HEK293 (cell line): Measurements from ENCODE around the gene BLOC1S5.

ENCODE experiments used
- CTCF ChIA-PET: fragments of 350-600 bp; formaldehyde crosslinking; extraction: SDS; loops from one replicate; lab custom pipeline; 2021; ENCODE audit warnings: antibody characterized with exemption; lab: Yijun Ruan, JAX
- POLR2A ChIA-PET: fragments of 300-600 bp; formaldehyde crosslinking; extraction: SDS; loops from one replicate; lab custom pipeline; 2020; ENCODE audit warnings: antibody characterized with exemption, inconsistent platforms; lab: Yijun Ruan, JAX
- H3K27ac ChIP-seq: fragments of 200-500 bp; sonication (Bioruptor generic); 2 replicates; pipeline ENCODE4 v1.5.1; 2014; ENCODE audit warnings: low read depth, low read length, control low read depth, inconsistent platforms; ENCODE audit errors: extremely low read depth
- H3K36me3 ChIP-seq, 2 experiments: fragments of 200-500 bp in 1 of 2; sonication (Bioruptor generic) in 1 of 2; 1 replicate in 1 of 2; 2 replicates in 1 of 2; pipeline ENCODE4 v1.5.1; 2014 to 2017; ENCODE audit warnings: inconsistent platforms in 2 of 2, low read length in 2 of 2; ENCODE audit not compliant: control insufficient read depth in 2 of 2, insufficient read depth in 1 of 2
- H3K4me1 ChIP-seq: fragments of 200-500 bp; sonication (Bioruptor generic); 2 replicates; pipeline ENCODE4 v1.5.1; 2014; ENCODE audit warnings: mild to moderate bottlenecking, low read length, inconsistent platforms; ENCODE audit not compliant: control insufficient read depth, insufficient read depth
- H3K4me3 ChIP-seq: 2 replicates; pipeline ENCODE4 v1.5.1; 2011; ENCODE audit warnings: low read depth, mild to moderate bottlenecking, control low read depth, low read length, moderate library complexity
- H3K9me3 ChIP-seq: fragments of 200-500 bp; sonication (Bioruptor generic); 2 replicates; pipeline ENCODE4 v1.5.1; 2014; ENCODE audit warnings: low read depth, low read length, inconsistent platforms; ENCODE audit not compliant: control insufficient read depth, insufficient read depth
- BCL11B ChIP-seq: fragments of 450-650 bp; formaldehyde crosslinking; IDR thresholded peaks from 2 replicates; pipeline ENCODE4 v1.5.1; 2016; ENCODE audit warnings: low read depth, missing biosample characterization, missing genetic modification characterization
- FEZF1 ChIP-seq: fragments of 450-650 bp; formaldehyde crosslinking; IDR thresholded peaks from 2 replicates; pipeline ENCODE4 v1.5.1; 2016; ENCODE audit warnings: missing biosample characterization, missing genetic modification characterization
- GLI2 ChIP-seq: fragments of 450-650 bp; formaldehyde crosslinking; IDR thresholded peaks from 2 replicates; pipeline ENCODE4; 2017; ENCODE audit warnings: missing biosample characterization, missing genetic modification characterization, low read depth, borderline replicate concordance
- GLI4 ChIP-seq: fragments of 450-650 bp; formaldehyde crosslinking; IDR thresholded peaks from 2 replicates; pipeline ENCODE4 v1.5.1; 2016; ENCODE audit warnings: missing biosample characterization, missing genetic modification characterization
- IKZF3 ChIP-seq: fragments of 450-650 bp; IDR thresholded peaks from 2 replicates; pipeline ENCODE4 v1.5.0; 2018; ENCODE audit warnings: missing biosample characterization, mild to moderate bottlenecking, missing genetic modification characterization, moderate library complexity
- KLF16 ChIP-seq: fragments of 450-650 bp; formaldehyde crosslinking; IDR thresholded peaks from 2 replicates; pipeline ENCODE4 v1.5.1; 2017; ENCODE audit warnings: missing biosample characterization, missing genetic modification characterization
- KLF8 ChIP-seq: fragments of 450-650 bp; formaldehyde crosslinking; IDR thresholded peaks from 2 replicates; pipeline ENCODE4 v1.5.1; 2016; ENCODE audit warnings: missing biosample characterization, missing genetic modification characterization
- REPIN1 ChIP-seq: fragments of 450-650 bp; formaldehyde crosslinking; IDR thresholded peaks from 2 replicates; pipeline ENCODE4 v1.5.1; 2017; ENCODE audit warnings: missing biosample characterization, missing genetic modification characterization, low read depth
- YY2 ChIP-seq: fragments of 450-650 bp; formaldehyde crosslinking; IDR thresholded peaks from 2 replicates; pipeline ENCODE4 v1.5.1; 2016; ENCODE audit warnings: missing biosample characterization, missing genetic modification characterization
- ZIC2 ChIP-seq: fragments of 450-650 bp; formaldehyde crosslinking; IDR thresholded peaks from 2 replicates; pipeline ENCODE4 v1.5.1; 2016; ENCODE audit warnings: missing biosample characterization, missing genetic modification characterization
- ZNF114 ChIP-seq: fragments of 450-650 bp; formaldehyde crosslinking; IDR thresholded peaks from 2 replicates; pipeline ENCODE4 v1.5.0; 2017; ENCODE audit warnings: missing biosample characterization, missing genetic modification characterization
- ZNF138 ChIP-seq: fragments of 450-650 bp; formaldehyde crosslinking; IDR thresholded peaks from 2 replicates; pipeline ENCODE4 v1.5.1; 2016; ENCODE audit warnings: missing biosample characterization, missing genetic modification characterization, borderline replicate concordance
- ZNF223 ChIP-seq: fragments of 450-650 bp; formaldehyde crosslinking; IDR thresholded peaks from 2 replicates; pipeline ENCODE4 v1.5.1; 2016; ENCODE audit warnings: missing biosample characterization, missing genetic modification characterization
- ZNF239 ChIP-seq: fragments of 450-650 bp; formaldehyde crosslinking; IDR thresholded peaks from 2 replicates; pipeline ENCODE4 v1.5.1; 2016; ENCODE audit warnings: missing biosample characterization, missing genetic modification characterization
- ZNF274 ChIP-seq, 2 experiments: fragments of 200-500 bp in 1 of 2; fragments of 450-650 bp in 1 of 2; sonication (Bioruptor generic) in 1 of 2; formaldehyde crosslinking in 1 of 2; IDR thresholded peaks; 2 replicates each; pipeline versions ENCODE4 v1.5.1 to v1.6.1; 2014 to 2016; ENCODE audit warnings: borderline replicate concordance in 1 of 2, inconsistent platforms in 1 of 2, low read length in 1 of 2, missing biosample characterization in 1 of 2, missing genetic modification characterization in 1 of 2
- ZNF302 ChIP-seq: fragments of 450-650 bp; formaldehyde crosslinking; IDR thresholded peaks from 2 replicates; pipeline ENCODE4 v1.5.1; 2016; ENCODE audit warnings: missing biosample characterization, missing genetic modification characterization, low read depth
- ZNF335 ChIP-seq: fragments of 450-650 bp; formaldehyde crosslinking; conservative IDR thresholded peaks from 2 replicates; pipeline ENCODE4 v1.5.1; 2016; ENCODE audit warnings: missing biosample characterization, missing genetic modification characterization
- ZNF416 ChIP-seq: fragments of 450-650 bp; formaldehyde crosslinking; IDR thresholded peaks from 2 replicates; pipeline ENCODE4 v1.5.1; 2016; ENCODE audit warnings: missing biosample characterization, missing genetic modification characterization
- ZNF544 ChIP-seq: fragments of 450-650 bp; formaldehyde crosslinking; IDR thresholded peaks from 2 replicates; pipeline ENCODE4 v1.5.0; 2017; ENCODE audit warnings: missing biosample characterization, missing genetic modification characterization
- ZNF654 ChIP-seq: fragments of 450-650 bp; formaldehyde crosslinking; IDR thresholded peaks from 2 replicates; pipeline ENCODE4 v1.5.1; 2016; ENCODE audit warnings: low read depth, missing biosample characterization, missing genetic modification characterization
- ZNF658 ChIP-seq: fragments of 450-650 bp; formaldehyde crosslinking; IDR thresholded peaks from 2 replicates; pipeline ENCODE4; 2016; ENCODE audit warnings: missing biosample characterization, missing genetic modification characterization
- ZNF660 ChIP-seq: fragments of 450-650 bp; IDR thresholded peaks from 2 replicates; pipeline ENCODE4 v1.5.1; 2018; ENCODE audit warnings: missing biosample characterization, mild to moderate bottlenecking, missing genetic modification characterization
- TF ChIP-seq, protein P1 (sequence below): fragments of 450-650 bp; formaldehyde crosslinking; IDR thresholded peaks from 2 replicates; pipeline ENCODE4 v1.5.1; 2017; ENCODE audit warnings: missing biosample characterization, missing genetic modification characterization
- TF ChIP-seq, protein P2 (sequence below): fragments of 450-650 bp; formaldehyde crosslinking; IDR thresholded peaks from 2 replicates; pipeline ENCODE4 v1.5.1; 2016; ENCODE audit warnings: missing biosample characterization, missing genetic modification characterization
- TF ChIP-seq, protein P3 (sequence below): fragments of 450-650 bp; formaldehyde crosslinking; IDR thresholded peaks from 2 replicates; pipeline ENCODE4 v1.5.1; 2016; ENCODE audit warnings: missing biosample characterization, missing genetic modification characterization

Gene BLOC1S5

DNA sequence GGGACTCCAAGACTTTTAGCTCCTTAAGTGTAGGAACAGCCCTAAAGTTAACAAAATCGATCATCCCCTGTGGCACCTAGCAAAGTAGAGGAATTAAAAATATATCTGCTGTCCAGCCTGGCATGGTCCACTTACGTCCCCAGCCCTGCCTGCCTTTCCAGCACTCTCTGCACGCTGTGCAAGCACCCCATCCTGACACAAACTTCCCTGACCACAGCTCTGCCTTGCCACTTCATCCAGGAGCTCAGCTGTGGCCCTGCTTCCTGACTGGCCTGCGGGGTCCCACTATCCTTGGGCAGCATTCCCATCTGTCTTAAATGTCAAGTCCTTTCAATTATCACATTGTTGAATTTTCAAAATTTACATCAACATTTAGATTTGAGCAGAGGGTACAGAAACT is 39.0 kb downstream of the BLOC1S5 start:
- CTCF ChIA-PET: interaction anchor here (0.5 to 1.2 kb wide), 3 partner anchors 303 to 749 kb away, joined by 3 to 7 read pairs (median 7); no protein-coding TSS in a partner anchor
- TF ChIP-seq ZNF138: no peak
- no peak for TF ChIP-seq ZNF239 (tag by site-specific recombination)
- no peak for TF ChIP-seq YY2 (tag by site-specific recombination)
- TF ChIP-seq ZNF654 (tag by site-specific recombination): no peak
- TF ChIP-seq ZNF335 (tag by site-specific recombination): no peak
- TF ChIP-seq, all 188 proteins: peak for 0
- no peak overlapping the region for H3K4me3 ChIP-seq
- peaks cover 8% of the 10 kb centered on the region for H3K4me1 ChIP-seq
- POLR2A ChIA-PET: interaction anchor here (1.0 kb wide), 1 partner anchor 19 kb away, joined by 3 read pairs; no protein-coding TSS in a partner anchor
- no peaks in the 10 kb centered on the region for H3K9me3 ChIP-seq
- H3K27ac ChIP-seq: no peak overlapping the region
- no peaks in the 10 kb centered on the region for H3K36me3 ChIP-seq

DNA sequence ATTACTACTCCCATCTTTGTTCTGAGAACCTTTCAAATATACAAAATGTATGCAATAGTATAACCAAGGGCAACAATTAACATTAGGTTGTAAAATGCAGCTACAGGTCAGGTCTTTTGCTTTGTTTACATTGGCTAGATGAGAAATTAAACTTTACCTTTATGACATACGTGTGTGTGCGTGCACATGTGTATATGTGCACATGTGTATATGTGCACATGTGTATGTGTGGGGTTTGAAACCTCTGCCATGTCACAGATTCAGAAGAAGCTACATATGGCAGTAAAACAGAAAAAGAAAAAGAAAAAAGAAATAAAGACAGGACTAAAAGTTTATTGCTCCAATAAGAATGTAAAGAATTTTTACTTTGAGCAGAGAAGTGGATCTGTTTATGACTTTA is 40.6 kb downstream of the BLOC1S5 start:
- POLR2A ChIA-PET: no interaction called here
- H3K27ac ChIP-seq: no peak overlapping the region
- TF ChIP-seq FEZF1 (tag by site-specific recombination): no peak
- no peak for TF ChIP-seq REPIN1 (tag by site-specific recombination)
- TF ChIP-seq, protein P1, sequence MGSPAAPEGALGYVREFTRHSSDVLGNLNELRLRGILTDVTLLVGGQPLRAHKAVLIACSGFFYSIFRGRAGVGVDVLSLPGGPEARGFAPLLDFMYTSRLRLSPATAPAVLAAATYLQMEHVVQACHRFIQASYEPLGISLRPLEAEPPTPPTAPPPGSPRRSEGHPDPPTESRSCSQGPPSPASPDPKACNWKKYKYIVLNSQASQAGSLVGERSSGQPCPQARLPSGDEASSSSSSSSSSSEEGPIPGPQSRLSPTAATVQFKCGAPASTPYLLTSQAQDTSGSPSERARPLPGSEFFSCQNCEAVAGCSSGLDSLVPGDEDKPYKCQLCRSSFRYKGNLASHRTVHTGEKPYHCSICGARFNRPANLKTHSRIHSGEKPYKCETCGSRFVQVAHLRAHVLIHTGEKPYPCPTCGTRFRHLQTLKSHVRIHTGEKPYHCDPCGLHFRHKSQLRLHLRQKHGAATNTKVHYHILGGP (tag by site-specific recombination): no peak
- TF ChIP-seq ZNF274 (IDR thresholded peaks at IDR 0.05; ENCODE audit: low read length): no peak
- TF ChIP-seq ZNF274 (tag by site-specific recombination; IDR thresholded peaks at IDR 0.05; ENCODE audit: borderline replicate concordance): no peak
- TF ChIP-seq ZNF114: no peak
- no peak for TF ChIP-seq ZNF658
- TF ChIP-seq ZNF660: no peak
- no peak for TF ChIP-seq KLF16 (tag by site-specific recombination)
- TF ChIP-seq, protein P2, sequence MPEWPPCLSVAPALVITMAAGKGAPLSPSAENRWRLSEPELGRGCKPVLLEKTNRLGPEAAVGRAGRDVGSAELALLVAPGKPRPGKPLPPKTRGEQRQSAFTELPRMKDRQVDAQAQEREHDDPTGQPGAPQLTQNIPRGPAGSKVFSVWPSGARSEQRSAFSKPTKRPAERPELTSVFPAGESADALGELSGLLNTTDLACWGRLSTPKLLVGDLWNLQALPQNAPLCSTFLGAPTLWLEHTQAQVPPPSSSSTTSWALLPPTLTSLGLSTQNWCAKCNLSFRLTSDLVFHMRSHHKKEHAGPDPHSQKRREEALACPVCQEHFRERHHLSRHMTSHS: no peak
- no peak for TF ChIP-seq ZNF302 (tag by site-specific recombination)
- TF ChIP-seq ZNF544 (tag by site-specific recombination): no peak
- no peak for TF ChIP-seq GLI4
- no peak for TF ChIP-seq ZNF416
- no peak for TF ChIP-seq GLI2 (tag by site-specific recombination)
- TF ChIP-seq KLF8 (tag by site-specific recombination): no peak
- TF ChIP-seq, protein P3, sequence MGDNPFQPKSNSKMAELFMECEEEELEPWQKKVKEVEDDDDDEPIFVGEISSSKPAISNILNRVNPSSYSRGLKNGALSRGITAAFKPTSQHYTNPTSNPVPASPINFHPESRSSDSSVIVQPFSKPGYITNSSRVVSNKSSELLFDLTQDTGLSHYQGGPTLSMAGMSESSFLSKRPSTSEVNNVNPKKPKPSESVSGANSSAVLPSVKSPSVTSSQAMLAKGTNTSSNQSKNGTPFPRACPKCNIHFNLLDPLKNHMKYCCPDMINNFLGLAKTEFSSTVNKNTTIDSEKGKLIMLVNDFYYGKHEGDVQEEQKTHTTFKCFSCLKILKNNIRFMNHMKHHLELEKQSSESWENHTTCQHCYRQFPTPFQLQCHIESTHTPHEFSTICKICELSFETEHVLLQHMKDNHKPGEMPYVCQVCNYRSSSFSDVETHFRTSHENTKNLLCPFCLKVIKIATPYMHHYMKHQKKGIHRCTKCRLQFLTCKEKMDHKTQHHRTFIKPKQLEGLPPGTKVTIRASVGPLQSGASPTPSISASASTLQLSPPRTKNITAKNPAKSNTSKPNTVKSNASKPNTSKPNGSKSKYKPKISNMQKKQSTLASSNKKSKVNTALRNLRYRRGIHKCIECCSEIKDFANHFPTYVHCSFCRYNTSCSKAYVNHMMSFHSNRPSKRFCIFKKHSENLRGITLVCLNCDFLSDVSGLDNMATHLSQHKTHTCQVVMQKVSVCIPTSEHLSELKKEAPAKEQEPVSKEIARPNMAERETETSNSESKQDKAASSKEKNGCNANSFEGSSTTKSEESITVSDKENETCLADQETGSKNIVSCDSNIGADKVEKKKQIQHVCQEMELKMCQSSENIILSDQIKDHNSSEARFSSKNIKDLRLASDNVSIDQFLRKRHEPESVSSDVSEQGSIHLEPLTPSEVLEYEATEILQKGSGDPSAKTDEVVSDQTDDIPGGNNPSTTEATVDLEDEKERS: no peak
- TF ChIP-seq ZIC2 (tag by site-specific recombination): no peak
- TF ChIP-seq ZNF223 (tag by site-specific recombination): no peak
- no peak for TF ChIP-seq BCL11B
- no peak for TF ChIP-seq IKZF3
- H3K4me3 ChIP-seq: no peak overlapping the region
- no peaks in the 10 kb centered on the region for H3K9me3 ChIP-seq
- peaks cover 8% of the 10 kb centered on the region for H3K4me1 ChIP-seq
- no peaks in the 10 kb centered on the region for H3K36me3 ChIP-seq
- CTCF ChIA-PET: interaction anchor here (0.7 to 1.0 kb wide), 3 partner anchors 12 to 301 kb away, joined by 3 to 6 read pairs (median 4); no protein-coding TSS in a partner anchor
